CD4-positive, CD25-positive, alpha-beta regulatory T cell (primary cell): ENCODE data around the gene CCDC69. TPM values are rescaled to one million over a fixed set of nuclear protein-coding genes. Genes with fewer than 3 reads are reported as not detected.
"Not testable (repeated sequence)": the region's sequence is repeated elsewhere in the genome, so short reads cannot be mapped to it uniquely, and the experiment has no call there.

Experiments used
- ATAC-seq, 2 donors: fragments of 150-1000 bp; cut with Tn5 transposase; one replicate each; pipeline ENCODE4 v1.10.0; 2021; ENCODE audit warnings: low read depth in 2 of 2, moderate number of reproducible peaks in 2 of 2, moderate library complexity in 1 of 2
- DNase-seq, 3 donors: peaks; one replicate each; pipeline versions ENCODE4 v3.0.0 to v3.0.0-alpha.2; 2012 to 2022; ENCODE audit warnings: mixed read lengths in 1 of 3
- H3K27ac ChIP-seq: one replicate; pipeline ENCODE4 v1.7.0; 2013; ENCODE audit warnings: mild to moderate bottlenecking, low read length; ENCODE audit not compliant: insufficient read depth, poor library complexity, severe bottlenecking
- H3K27me3 ChIP-seq: one replicate; pipeline ENCODE4 v1.7.0; 2013; ENCODE audit warnings: low read length; ENCODE audit not compliant: control insufficient read depth, insufficient read depth
- H3K36me3 ChIP-seq: one replicate; pipeline ENCODE4 v1.7.0; 2013; ENCODE audit warnings: mild to moderate bottlenecking, low read length, moderate library complexity; ENCODE audit not compliant: control insufficient read depth, insufficient read depth
- H3K4me1 ChIP-seq: 2 replicates; pipeline ENCODE4 v1.7.0; 2013; ENCODE audit warnings: mild to moderate bottlenecking, low read length; ENCODE audit not compliant: insufficient read depth, control insufficient read depth, poor library complexity, severe bottlenecking
- H3K4me3 ChIP-seq: one replicate; pipeline ENCODE4 v1.7.0; 2013; ENCODE audit warnings: low read depth, mild to moderate bottlenecking, low read length, moderate library complexity
- H3K9me3 ChIP-seq, 2 experiments: 1 replicate in 1 of 2; 2 replicates in 1 of 2; pipeline ENCODE4 v1.7.0; 2013; ENCODE audit warnings: low read length in 2 of 2, mild to moderate bottlenecking in 1 of 2, moderate library complexity in 1 of 2; ENCODE audit not compliant: control insufficient read depth in 2 of 2
- H3K27ac Mint-ChIP-seq, 3 donors: one replicate each; pipeline ENCODE4 v1.8.0; 2020 to 2022; ENCODE audit warnings: mild to moderate bottlenecking in 3 of 3, mixed read lengths in 3 of 3, moderate library complexity in 2 of 3
- H3K27me3 Mint-ChIP-seq: one replicate; pipeline ENCODE4 v1.8.0; 2022; ENCODE audit warnings: mild to moderate bottlenecking, mixed read lengths
- H3K36me3 Mint-ChIP-seq: one replicate; pipeline ENCODE4 v1.8.0; 2020; ENCODE audit warnings: mixed read lengths
- H3K4me1 Mint-ChIP-seq, 4 donors: one replicate each; pipeline ENCODE4 v1.8.0; 2020 to 2022; ENCODE audit warnings: mixed read lengths in 4 of 4, mild to moderate bottlenecking in 1 of 4
- H3K4me3 Mint-ChIP-seq, 4 donors: one replicate each; pipeline ENCODE4 v1.8.0; 2020 to 2022; ENCODE audit warnings: mild to moderate bottlenecking in 4 of 4, mixed read lengths in 4 of 4, moderate library complexity in 3 of 4
- H3K9me3 Mint-ChIP-seq, 7 donors: one replicate each; pipeline ENCODE4 v1.8.0; 2020 to 2022; ENCODE audit warnings: mixed read lengths in 7 of 7, mild to moderate bottlenecking in 3 of 7, moderate library complexity in 2 of 7
- polyA plus RNA-seq, 4 donors: library from polyadenylated mRNA; unstranded; fragments of 300-500 nt; fragmentation: Illumina TruSeq; gene quantifications; one replicate each; pipeline ENCODE4 v1.2.3, GENCODE V29; 2021
- total RNA-seq: library from RNA; stranded (reverse); gene quantifications from one replicate; pipeline ENCODE4 v1.2.3, GENCODE V29; 2022

Gene CCDC69
- total and polyA plus RNA-seq, 5 donors from 2014 or later: 78.2 to 104 (median 88.2) TPM

- peaks cover 70% of the 10 kb centered on the region for H3K36me3 ChIP-seq
- no peak for DNase-seq
- no peak overlapping the region for H3K4me3 Mint-ChIP-seq
- no peaks in the 10 kb centered on the region for H3K27me3 ChIP-seq
- no peak overlapping the region for H3K27ac ChIP-seq
- H3K36me3 Mint-ChIP-seq: peaks cover 47% of the 10 kb centered on the region
- peaks cover 21% of the 10 kb centered on the region for H3K4me1 ChIP-seq
- H3K27ac Mint-ChIP-seq: peak overlapping the region; percentile 20 to 85 (median 76)
- no peaks in the 10 kb centered on the region for H3K27me3 Mint-ChIP-seq
- ATAC-seq: no peak
- peaks cover 41 to 68% (median 45%) of the 10 kb centered on the region in 4 donors for H3K4me1 Mint-ChIP-seq
- H3K9me3 ChIP-seq: no peaks in the 10 kb centered on the region
- H3K9me3 Mint-ChIP-seq: peaks cover 0 to 1% (median 0%) of the 10 kb centered on the region in 7 donors
- H3K4me3 ChIP-seq: no peak overlapping the region
Observed at GRCh38 chr5:151199581-151200185, 24.2 kb downstream of the CCDC69 start.

DNA sequence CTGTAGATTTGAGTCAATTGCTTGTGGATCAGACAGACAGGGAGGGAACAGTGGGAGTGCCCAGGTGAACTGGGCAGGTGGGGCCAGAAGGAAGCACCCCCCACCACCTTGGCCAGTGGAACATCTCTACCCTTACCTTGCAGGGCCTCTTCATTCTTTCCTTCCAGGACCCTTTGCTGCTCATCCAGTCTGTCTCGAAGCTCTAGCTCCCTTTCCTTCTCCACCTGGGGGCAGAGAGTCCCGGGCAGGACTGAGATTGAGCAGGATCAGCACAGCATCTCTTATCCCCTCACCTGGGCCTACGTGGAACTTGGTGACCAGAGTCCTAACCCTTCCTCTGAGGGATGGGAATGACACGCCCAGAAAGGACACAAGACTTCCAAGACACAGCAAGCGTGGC, 25.0 kb downstream of the CCDC69 start:
- Mint-ChIP-seq H3K36me3 (peaks cover 54% of the 10 kb centered on the region), H3K4me3 (no peak overlapping the region), H3K4me1 (peaks cover 35 to 67% (median 45%) of the 10 kb centered on the region in 4 donors), H3K27ac (peak overlapping the region in 2 of 3 donors; percentile 76 to 85), H3K27me3 (no peaks in the 10 kb centered on the region), H3K9me3 (peaks cover 0 to 1% (median 0%) of the 10 kb centered on the region in 7 donors)
- H3K9me3 ChIP-seq: no peaks in the 10 kb centered on the region
- DNase-seq (no peak), ATAC-seq (no peak)
- no peak overlapping the region for H3K4me3 ChIP-seq
- H3K4me1 ChIP-seq: peaks cover 18% of the 10 kb centered on the region
- H3K27me3 ChIP-seq: no peaks in the 10 kb centered on the region
- H3K36me3 ChIP-seq: peaks cover 70% of the 10 kb centered on the region
- H3K27ac ChIP-seq: peak overlapping the region; percentile 38

GRCh38 chr5:151197291-151197600, 26.6 kb downstream of the CCDC69 start:
- Mint-ChIP-seq H3K27ac (peak overlapping the region in 2 of 3 donors; percentile 72 to 76), H3K36me3 (peaks cover 66% of the 10 kb centered on the region), H3K4me1 (peaks cover 30 to 64% (median 43%) of the 10 kb centered on the region in 4 donors)
- peaks cover 77% of the 10 kb centered on the region for H3K36me3 ChIP-seq
- H3K27ac ChIP-seq, H3K4me3 ChIP-seq, H3K4me3 Mint-ChIP-seq, DNase-seq, H3K9me3 Mint-ChIP-seq, H3K27me3 ChIP-seq, H3K9me3 ChIP-seq, ATAC-seq, H3K4me1 ChIP-seq, H3K27me3 Mint-ChIP-seq: not testable (repeated sequence)

- H3K27ac Mint-ChIP-seq: peak overlapping the region; percentile 39 to 76 (median 72)
- Histone ChIP-seq H3K4me1 (peaks cover 5% of the 10 kb centered on the region), H3K9me3 (peaks cover 0 to 9% of the 10 kb centered on the region in 2 experiments), H3K27me3 (no peaks in the 10 kb centered on the region), H3K27ac (peak overlapping the region; percentile 10), H3K4me3 (no peak overlapping the region), H3K36me3 (peaks cover 77% of the 10 kb centered on the region)
- peaks cover 30 to 65% (median 43%) of the 10 kb centered on the region in 4 donors for H3K4me1 Mint-ChIP-seq
- H3K27me3 Mint-ChIP-seq: no peaks in the 10 kb centered on the region
- DNase-seq (peak in 1 of 3 donors; percentile 24), ATAC-seq (peak; percentile 22)
- peaks cover 69% of the 10 kb centered on the region for H3K36me3 Mint-ChIP-seq
- H3K4me3 Mint-ChIP-seq: peak overlapping the region in 1 of 4 donors; percentile 52
- H3K9me3 Mint-ChIP-seq: peaks cover 0 to 11% (median 3%) of the 10 kb centered on the region in 7 donors
Observed at GRCh38 chr5:151196556-151197290, 27.2 kb downstream of the CCDC69 start.

GRCh38 chr5:151195622-151196021, 28.3 kb downstream of the CCDC69 start:
- Histone ChIP-seq H3K27ac (no peak overlapping the region), H3K9me3 (peaks cover 0 to 9% of the 10 kb centered on the region in 2 experiments), H3K4me3 (no peak overlapping the region), H3K27me3 (no peaks in the 10 kb centered on the region), H3K36me3 (peaks cover 73% of the 10 kb centered on the region), H3K4me1 (peaks cover 5% of the 10 kb centered on the region)
- Mint-ChIP-seq H3K36me3 (peaks cover 70% of the 10 kb centered on the region), H3K27me3 (no peaks in the 10 kb centered on the region), H3K4me3 (peak overlapping the region in 2 of 4 donors; percentile 8 to 19), H3K9me3 (peaks cover 0 to 14% (median 8%) of the 10 kb centered on the region in 7 donors), H3K27ac (peak overlapping the region; percentile 40 to 76 (median 47)), H3K4me1 (peaks cover 26 to 68% (median 49%) of the 10 kb centered on the region in 4 donors)
- DNase-seq: no peak
- no peak for ATAC-seq

DNA sequence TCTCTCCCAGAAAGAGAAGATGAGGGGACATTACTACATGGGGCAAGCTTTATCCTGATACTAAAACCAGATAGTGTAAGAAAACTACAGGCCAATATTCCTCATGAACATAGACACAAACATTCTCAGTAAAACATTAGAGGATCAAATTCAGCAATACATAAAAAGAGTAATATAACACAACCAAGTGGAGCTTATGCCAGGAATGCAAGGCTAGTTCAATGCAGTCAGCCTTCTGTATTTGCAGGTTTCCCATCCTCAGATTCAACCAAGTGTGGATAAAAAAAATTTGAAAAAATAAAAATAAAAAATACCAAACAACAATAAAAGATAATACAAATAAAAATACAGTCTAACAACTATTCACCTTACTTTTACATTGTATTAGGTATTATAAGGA, 31.3 kb downstream of the CCDC69 start:
- Mint-ChIP-seq H3K4me3 (no peak overlapping the region), H3K27me3 (no peaks in the 10 kb centered on the region), H3K36me3 (peaks cover 78% of the 10 kb centered on the region), H3K9me3 (peaks cover 0 to 29% (median 13%) of the 10 kb centered on the region in 7 donors), H3K27ac (no peak overlapping the region), H3K4me1 (peaks cover 24 to 70% (median 58%) of the 10 kb centered on the region in 4 donors)
- Histone ChIP-seq H3K4me3 (no peak overlapping the region), H3K9me3 (peaks cover 0 to 18% of the 10 kb centered on the region in 2 experiments), H3K27me3 (no peaks in the 10 kb centered on the region), H3K36me3 (peaks cover 68% of the 10 kb centered on the region), H3K4me1 (peaks cover 5% of the 10 kb centered on the region), H3K27ac (no peak overlapping the region)
- DNase-seq: no peak
- ATAC-seq: no peak

- H3K9me3 ChIP-seq: peaks cover 0 to 18% of the 10 kb centered on the region in 2 experiments
- Mint-ChIP-seq H3K9me3 (peaks cover 0 to 29% (median 13%) of the 10 kb centered on the region in 7 donors), H3K27me3 (no peaks in the 10 kb centered on the region), H3K27ac (peak overlapping the region in 1 of 3 donors; percentile 4), H3K4me1 (peaks cover 20 to 67% (median 54%) of the 10 kb centered on the region in 4 donors), H3K36me3 (peaks cover 77% of the 10 kb centered on the region), H3K4me3 (no peak overlapping the region)
- no peaks in the 10 kb centered on the region for H3K27me3 ChIP-seq
- DNase-seq (no peak), ATAC-seq (no peak)
- no peak overlapping the region for H3K27ac ChIP-seq
- H3K4me1 ChIP-seq: peaks cover 3% of the 10 kb centered on the region
- peaks cover 68% of the 10 kb centered on the region for H3K36me3 ChIP-seq
- no peak overlapping the region for H3K4me3 ChIP-seq
Observed at GRCh38 chr5:151191661-151192060, 32.2 kb downstream of the CCDC69 start.
